ENCODE measurements around the gene LARP4.

GRCh38 chr12:50390316-50390741, 10.4 kb upstream of the LARP4 start:
- TF ChIP-seq CTCF (IDR thresholded peaks at IDR 0.05) (no peak), POLR2A (IDR thresholded peaks at IDR 0.05) (no peak)
